Measurements from ENCODE around the gene GNB1L. TPM values are rescaled to one million over a fixed set of nuclear protein-coding genes. Genes with fewer than 3 reads are reported as not detected.

Gene GNB1L
- total and polyA plus RNA-seq, 2 of the 13 experiments (the other 11 are each of a cell fraction or from before 2014, with no cell fraction given): 2.5 to 7.4 TPM

- TF ChIP-seq THYN1 (CRISPR knock-in tag; IDR thresholded peaks at IDR 0.05; ENCODE audit: borderline replicate concordance, low read depth) (no peak), ATF7 (IDR thresholded peaks at IDR 0.05) (no peak), ATF7 (CRISPR knock-in tag; IDR thresholded peaks at IDR 0.05) (no peak), PITX1 (CRISPR knock-in tag; IDR thresholded peaks at IDR 0.05) (no peak), HNRNPUL1 (IDR thresholded peaks at IDR 0.05; ENCODE audit: low read depth, low read length) (no peak), ZNF263 (CRISPR knock-in tag; IDR thresholded peaks at IDR 0.05) (no peak), ZNF142 (CRISPR knock-in tag; IDR thresholded peaks at IDR 0.05) (no peak), SMAD9 (CRISPR knock-in tag; IDR thresholded peaks at IDR 0.05) (no peak)
- TF ChIP-seq, protein P1, sequence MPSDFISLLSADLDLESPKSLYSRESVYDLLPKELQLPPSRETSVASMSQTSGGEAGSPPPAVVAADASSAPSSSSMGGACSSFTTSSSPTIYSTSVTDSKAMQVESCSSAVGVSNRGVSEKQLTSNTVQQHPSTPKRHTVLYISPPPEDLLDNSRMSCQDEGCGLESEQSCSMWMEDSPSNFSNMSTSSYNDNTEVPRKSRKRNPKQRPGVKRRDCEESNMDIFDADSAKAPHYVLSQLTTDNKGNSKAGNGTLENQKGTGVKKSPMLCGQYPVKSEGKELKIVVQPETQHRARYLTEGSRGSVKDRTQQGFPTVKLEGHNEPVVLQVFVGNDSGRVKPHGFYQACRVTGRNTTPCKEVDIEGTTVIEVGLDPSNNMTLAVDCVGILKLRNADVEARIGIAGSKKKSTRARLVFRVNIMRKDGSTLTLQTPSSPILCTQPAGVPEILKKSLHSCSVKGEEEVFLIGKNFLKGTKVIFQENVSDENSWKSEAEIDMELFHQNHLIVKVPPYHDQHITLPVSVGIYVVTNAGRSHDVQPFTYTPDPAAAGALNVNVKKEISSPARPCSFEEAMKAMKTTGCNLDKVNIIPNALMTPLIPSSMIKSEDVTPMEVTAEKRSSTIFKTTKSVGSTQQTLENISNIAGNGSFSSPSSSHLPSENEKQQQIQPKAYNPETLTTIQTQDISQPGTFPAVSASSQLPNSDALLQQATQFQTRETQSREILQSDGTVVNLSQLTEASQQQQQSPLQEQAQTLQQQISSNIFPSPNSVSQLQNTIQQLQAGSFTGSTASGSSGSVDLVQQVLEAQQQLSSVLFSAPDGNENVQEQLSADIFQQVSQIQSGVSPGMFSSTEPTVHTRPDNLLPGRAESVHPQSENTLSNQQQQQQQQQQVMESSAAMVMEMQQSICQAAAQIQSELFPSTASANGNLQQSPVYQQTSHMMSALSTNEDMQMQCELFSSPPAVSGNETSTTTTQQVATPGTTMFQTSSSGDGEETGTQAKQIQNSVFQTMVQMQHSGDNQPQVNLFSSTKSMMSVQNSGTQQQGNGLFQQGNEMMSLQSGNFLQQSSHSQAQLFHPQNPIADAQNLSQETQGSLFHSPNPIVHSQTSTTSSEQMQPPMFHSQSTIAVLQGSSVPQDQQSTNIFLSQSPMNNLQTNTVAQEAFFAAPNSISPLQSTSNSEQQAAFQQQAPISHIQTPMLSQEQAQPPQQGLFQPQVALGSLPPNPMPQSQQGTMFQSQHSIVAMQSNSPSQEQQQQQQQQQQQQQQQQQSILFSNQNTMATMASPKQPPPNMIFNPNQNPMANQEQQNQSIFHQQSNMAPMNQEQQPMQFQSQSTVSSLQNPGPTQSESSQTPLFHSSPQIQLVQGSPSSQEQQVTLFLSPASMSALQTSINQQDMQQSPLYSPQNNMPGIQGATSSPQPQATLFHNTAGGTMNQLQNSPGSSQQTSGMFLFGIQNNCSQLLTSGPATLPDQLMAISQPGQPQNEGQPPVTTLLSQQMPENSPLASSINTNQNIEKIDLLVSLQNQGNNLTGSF (CRISPR knock-in tag; IDR thresholded peaks at IDR 0.05): no peak
- Histone ChIP-seq H3K9ac (ENCODE audit: insufficient read depth, low read depth, low read length) (no peak overlapping the region), H3K36me3 (replicated peaks in 1 of 2; ENCODE audit: control insufficient read depth in 1 of 2, insufficient read depth in 2 of 2, low read length in 2 of 2) (no peaks in the 10 kb centered on the region), H3K4me3 (replicated peaks in 1 of 3; ENCODE audit: insufficient read depth in 1 of 3, low read depth in 2 of 3, low read length in 3 of 3) (no peak overlapping the region), H3K27ac (ENCODE audit: extremely low read length, insufficient read depth, low read length) (no peak overlapping the region), H3K27me3 (ENCODE audit: control insufficient read depth in 1 of 2, insufficient read depth in 2 of 2, low read length in 2 of 2) (no peaks in the 10 kb centered on the region), H4K20me1 (ENCODE audit: insufficient read depth, low read length) (no peaks in the 10 kb centered on the region), H3K4me2 (ENCODE audit: low read depth, low read length) (no peak overlapping the region), H2AFZ (ENCODE audit: low read length) (no peak overlapping the region), H3K4me1 (ENCODE audit: insufficient read depth, low read length) (no peaks in the 10 kb centered on the region), H3K9me3 (ENCODE audit: low read length) (no peaks in the 10 kb centered on the region), H3K79me2 (ENCODE audit: insufficient read depth, low read length) (no peaks in the 10 kb centered on the region)
- ATAC-seq (no peak), DNase-seq (ENCODE audit: low spot score) (no peak), FAIRE-seq (no peak)
- ChIA-PET POLR2A (no interaction called here), CTCF (ENCODE audit: low intra/inter-chr PET ratio, low total read pairs) (no interaction called here)
- 95% methylated on average over 16 of the region's 35 CpGs for WGBS (ENCODE audit: low lambda C conversion rate)
- intact Hi-C loops (cut with micrococcal nuclease; ENCODE audit: unreplicated experiment) (loop anchor here (2.0 kb wide), 1 partner anchor 69 kb away; no protein-coding TSS in a partner anchor), in situ Hi-C loops (cut with HindIII; ENCODE audit: extremely low pct_ligation_motif_present, low pct_unique_long_range_greater_than_20kb) (no loop called here)
- no TSS peak for BruUV-seq (replicated peaks)
Measured at GRCh38 chr22:19799322-19800190, 55.1 kb downstream of the GNB1L start.

Data from HepG2 (cell line).